PC-9 (cell line): ENCODE measurements around the gene ZSWIM3.

Experiments
- EZH2 ChIP-seq: fragments of 200-600 bp; sonication (generic); IDR thresholded peaks from 2 replicates; pipeline ENCODE4 v1.8.0; 2017; ENCODE audit warnings: antibody characterized with exemption, low read depth
- TF ChIP-seq, protein P1 (sequence below): fragments of 200-600 bp; sonication (generic); conservative IDR thresholded peaks from 2 replicates; pipeline ENCODE4 v1.6.1; 2017; ENCODE audit warnings: mixed run types, antibody characterized with exemption, mild to moderate bottlenecking, moderate library complexity

DNA sequence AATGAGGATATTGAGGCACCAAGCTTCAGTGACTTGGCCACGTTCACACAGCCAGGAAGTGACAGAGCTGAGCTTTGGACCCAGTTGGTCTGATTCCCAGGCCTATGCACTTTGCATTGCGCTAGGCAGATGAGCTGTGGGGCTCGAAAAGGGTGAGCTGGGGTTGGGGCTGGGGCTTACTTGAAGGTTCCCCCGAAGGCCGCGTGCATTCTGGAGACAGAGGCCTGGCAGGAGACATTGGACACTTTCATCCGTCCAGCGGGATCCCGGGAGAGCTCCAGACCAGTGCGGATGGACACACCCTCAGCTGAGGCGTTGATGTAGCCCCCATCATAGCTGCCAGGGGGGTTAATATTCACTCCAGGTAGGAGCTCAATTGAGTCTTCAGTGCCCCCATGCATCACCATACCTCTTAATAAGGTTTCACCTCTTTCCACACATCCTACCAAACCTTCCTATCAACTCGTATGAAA, 52.0 kb downstream of the ZSWIM3 start:
- TF ChIP-seq EZH2: no peak
- TF ChIP-seq, protein P1, sequence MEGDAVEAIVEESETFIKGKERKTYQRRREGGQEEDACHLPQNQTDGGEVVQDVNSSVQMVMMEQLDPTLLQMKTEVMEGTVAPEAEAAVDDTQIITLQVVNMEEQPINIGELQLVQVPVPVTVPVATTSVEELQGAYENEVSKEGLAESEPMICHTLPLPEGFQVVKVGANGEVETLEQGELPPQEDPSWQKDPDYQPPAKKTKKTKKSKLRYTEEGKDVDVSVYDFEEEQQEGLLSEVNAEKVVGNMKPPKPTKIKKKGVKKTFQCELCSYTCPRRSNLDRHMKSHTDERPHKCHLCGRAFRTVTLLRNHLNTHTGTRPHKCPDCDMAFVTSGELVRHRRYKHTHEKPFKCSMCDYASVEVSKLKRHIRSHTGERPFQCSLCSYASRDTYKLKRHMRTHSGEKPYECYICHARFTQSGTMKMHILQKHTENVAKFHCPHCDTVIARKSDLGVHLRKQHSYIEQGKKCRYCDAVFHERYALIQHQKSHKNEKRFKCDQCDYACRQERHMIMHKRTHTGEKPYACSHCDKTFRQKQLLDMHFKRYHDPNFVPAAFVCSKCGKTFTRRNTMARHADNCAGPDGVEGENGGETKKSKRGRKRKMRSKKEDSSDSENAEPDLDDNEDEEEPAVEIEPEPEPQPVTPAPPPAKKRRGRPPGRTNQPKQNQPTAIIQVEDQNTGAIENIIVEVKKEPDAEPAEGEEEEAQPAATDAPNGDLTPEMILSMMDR: no peak
